Adrenal gland (tissue), 5 donors: ENCODE data around the gene PKP2.
"Not testable (repeated sequence)": the region's sequence is repeated elsewhere in the genome, so short reads cannot be mapped to it uniquely, and the experiment has no call there.

ENCODE experiments used
- CTCF ChIP-seq, 6 experiments: fragments of 450-650 bp in 4 of 6; fragments of 200-600 bp in 2 of 6; sonication (generic) in 1 of 6; IDR thresholded peaks; 1 replicate in 5 of 6; 2 replicates in 1 of 6; pipeline versions ENCODE4 v1.5.1 to v1.8.0; 2016 to 2021; ENCODE audit warnings: antibody characterized with exemption in 6 of 6, mild to moderate bottlenecking in 2 of 6, moderate library complexity in 1 of 6
- POLR2A ChIP-seq, 2 donors: fragments of 450-650 bp; IDR thresholded peaks; one replicate each; pipeline ENCODE4 v1.6.1; 2017; ENCODE audit warnings: antibody characterized with exemption in 2 of 2, mild to moderate bottlenecking in 2 of 2, moderate library complexity in 1 of 2
- donor health status: DM: no; HTN: no; CAD: no.

GRCh38 chr12:32879066-32879465 is 17.5 kb downstream of the PKP2 start:
- not testable (repeated sequence) for TF ChIP-seq CTCF, POLR2A (IDR thresholded peaks at IDR 0.05)
